OCI-LY1 (cell line): ENCODE data around the gene TLX3.

Experiments
- H2AFZ ChIP-seq: fragments of 200-600 bp; sonication (generic), shearing (Covaris generic); 2 replicates; pipeline ENCODE4 v1.6.0; 2014; ENCODE audit warnings: antibody characterized with exemption, mild to moderate bottlenecking, low read length
- H3F3A ChIP-seq: fragments of 200-600 bp; sonication (generic), shearing (Covaris generic); 2 replicates; pipeline ENCODE4 v1.6.0; 2014; ENCODE audit warnings: mild to moderate bottlenecking, antibody characterized with exemption, low read length, moderate library complexity; ENCODE audit not compliant: insufficient read depth
- H3K27ac ChIP-seq: fragments of 200-600 bp; sonication (generic); 2 replicates; pipeline ENCODE4 v1.5.1; 2014; ENCODE audit warnings: low read length, mixed run types, mild to moderate bottlenecking, low read depth; ENCODE audit not compliant: poor library complexity, severe bottlenecking
- H3K27me3 ChIP-seq: fragments of 200-600 bp; sonication (generic); 2 replicates; pipeline ENCODE4 v1.6.0; 2014; ENCODE audit warnings: antibody characterized with exemption, mild to moderate bottlenecking, low read length, moderate library complexity; ENCODE audit not compliant: insufficient read depth
- H3K36me3 ChIP-seq: fragments of 200-600 bp; sonication (generic); 2 replicates; pipeline ENCODE4 v1.6.1; 2014; ENCODE audit warnings: mild to moderate bottlenecking, antibody characterized with exemption, low read length, moderate library complexity, mixed read lengths; ENCODE audit not compliant: insufficient read depth
- H3K4me1 ChIP-seq: fragments of 200-600 bp; sonication (generic); 2 replicates; pipeline ENCODE4 v1.5.1; 2014; ENCODE audit warnings: mild to moderate bottlenecking, low read length, moderate library complexity; ENCODE audit not compliant: insufficient read depth, severe bottlenecking
- H3K4me2 ChIP-seq: fragments of 200-600 bp; sonication (generic), shearing (Covaris generic); 2 replicates; pipeline ENCODE4 v1.6.1; 2014; ENCODE audit warnings: low read length
- H3K4me3 ChIP-seq: fragments of 200-600 bp; sonication (generic); 2 replicates; pipeline ENCODE4 v1.5.1; 2014; ENCODE audit warnings: low read length, low read depth, mild to moderate bottlenecking, mixed read lengths; ENCODE audit not compliant: poor library complexity, severe bottlenecking
- H3K79me2 ChIP-seq: fragments of 200-600 bp; shearing (Covaris generic); 2 replicates; pipeline ENCODE4 v1.6.1; 2016; ENCODE audit warnings: mixed run types, low read length, mixed read lengths; ENCODE audit not compliant: insufficient read depth
- H3K9ac ChIP-seq: fragments of 200-600 bp; sonication (generic), shearing (Covaris generic); 2 replicates; pipeline ENCODE4 v1.6.1; 2014; ENCODE audit warnings: mild to moderate bottlenecking, low read length, mixed read lengths
- H3K9me2 ChIP-seq: fragments of 200-600 bp; sonication (generic), shearing (Covaris generic); 2 replicates; pipeline ENCODE4 v1.6.1; 2014; ENCODE audit warnings: low read depth, mild to moderate bottlenecking, low read length, mixed read lengths
- H3K9me3 ChIP-seq: fragments of 200-600 bp; shearing (Covaris generic); 2 replicates; pipeline ENCODE4 v1.6.1; 2014; ENCODE audit warnings: low read length, mixed read lengths
- H4K20me1 ChIP-seq: fragments of 200-600 bp; sonication (generic), shearing (Covaris generic); 2 replicates; pipeline ENCODE4 v1.6.0; 2016; ENCODE audit warnings: mild to moderate bottlenecking, low read length; ENCODE audit not compliant: insufficient read depth
- EZH2 ChIP-seq: fragments of 200-600 bp; sonication (generic), shearing (Covaris generic); IDR thresholded peaks from 2 replicates; pipeline ENCODE4 v1.8.0; 2017; ENCODE audit warnings: borderline replicate concordance, mixed run types, mild to moderate bottlenecking, antibody characterized with exemption, low read length, moderate library complexity, mixed read lengths
- TF ChIP-seq, protein P1 (sequence below): fragments of 200-600 bp; sonication (generic), shearing (Covaris generic); IDR thresholded peaks from 2 replicates; pipeline ENCODE4 v1.5.1; 2017; ENCODE audit warnings: mild to moderate bottlenecking, antibody characterized with exemption, low read length, moderate library complexity, mixed read lengths

TLX3 gene

DNA sequence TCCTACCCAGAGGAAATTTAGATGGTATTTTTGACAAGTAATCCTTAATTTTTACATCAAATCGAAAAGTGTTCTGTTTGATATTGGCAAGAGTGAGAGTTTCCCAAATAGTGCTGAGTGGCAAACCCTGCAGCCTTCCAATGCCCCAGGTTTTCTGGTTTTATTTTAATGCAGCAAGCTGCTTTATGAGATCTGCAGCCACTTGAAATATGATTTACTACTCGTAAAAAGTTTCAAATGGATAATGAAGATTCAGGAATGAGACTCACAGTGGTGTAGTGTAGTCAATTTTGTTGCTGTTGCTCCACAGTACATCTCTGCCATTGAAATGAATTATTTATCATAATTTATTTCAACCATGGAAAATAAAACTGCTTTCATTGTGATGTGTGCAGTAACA lies 23.6 kb upstream of the TLX3 start:
- Histone ChIP-seq H3K9me2 (no peaks in the 10 kb centered on the region), H3K4me2 (no peak overlapping the region), H3K4me1 (no peaks in the 10 kb centered on the region), H3K9ac (no peak overlapping the region), H3F3A (no peaks in the 10 kb centered on the region), H3K36me3 (no peaks in the 10 kb centered on the region), H2AFZ (no peak overlapping the region), H3K9me3 (no peaks in the 10 kb centered on the region), H3K27ac (no peak overlapping the region), H4K20me1 (no peaks in the 10 kb centered on the region), H3K27me3 (0 out of 2 replicates have a peak, but pooled peaks cover 3% of the 10 kb centered on the region), H3K79me2 (no peaks in the 10 kb centered on the region), H3K4me3 (no peak overlapping the region)
- TF ChIP-seq, protein P1, sequence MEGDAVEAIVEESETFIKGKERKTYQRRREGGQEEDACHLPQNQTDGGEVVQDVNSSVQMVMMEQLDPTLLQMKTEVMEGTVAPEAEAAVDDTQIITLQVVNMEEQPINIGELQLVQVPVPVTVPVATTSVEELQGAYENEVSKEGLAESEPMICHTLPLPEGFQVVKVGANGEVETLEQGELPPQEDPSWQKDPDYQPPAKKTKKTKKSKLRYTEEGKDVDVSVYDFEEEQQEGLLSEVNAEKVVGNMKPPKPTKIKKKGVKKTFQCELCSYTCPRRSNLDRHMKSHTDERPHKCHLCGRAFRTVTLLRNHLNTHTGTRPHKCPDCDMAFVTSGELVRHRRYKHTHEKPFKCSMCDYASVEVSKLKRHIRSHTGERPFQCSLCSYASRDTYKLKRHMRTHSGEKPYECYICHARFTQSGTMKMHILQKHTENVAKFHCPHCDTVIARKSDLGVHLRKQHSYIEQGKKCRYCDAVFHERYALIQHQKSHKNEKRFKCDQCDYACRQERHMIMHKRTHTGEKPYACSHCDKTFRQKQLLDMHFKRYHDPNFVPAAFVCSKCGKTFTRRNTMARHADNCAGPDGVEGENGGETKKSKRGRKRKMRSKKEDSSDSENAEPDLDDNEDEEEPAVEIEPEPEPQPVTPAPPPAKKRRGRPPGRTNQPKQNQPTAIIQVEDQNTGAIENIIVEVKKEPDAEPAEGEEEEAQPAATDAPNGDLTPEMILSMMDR, result no peak
- no peak for TF ChIP-seq EZH2

DNA sequence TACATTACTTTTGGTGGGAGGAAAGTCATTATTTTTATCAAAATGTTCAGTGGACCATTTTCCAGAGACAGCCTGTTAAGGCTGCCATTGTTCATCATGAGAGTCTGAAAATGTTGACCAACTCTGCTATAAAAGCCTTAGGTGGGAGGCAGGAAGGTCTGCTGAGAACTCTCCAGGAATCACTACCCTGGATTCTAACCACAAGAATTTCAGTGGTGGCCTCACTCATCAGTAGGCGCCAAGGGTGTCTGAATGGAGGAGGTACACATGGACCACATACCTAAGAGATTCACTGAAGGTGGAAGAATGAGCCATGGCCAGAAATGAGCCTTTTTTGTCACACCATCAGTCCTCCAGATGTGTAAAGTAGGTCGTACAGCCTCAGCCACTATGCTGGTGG lies 21.0 kb upstream of the TLX3 start:
- H3K36me3 ChIP-seq, result no peaks in the 10 kb centered on the region
- H3K4me2 ChIP-seq, result no peak overlapping the region
- H3K4me3 ChIP-seq, result no peak overlapping the region
- H3K27me3 ChIP-seq, result 0 out of 2 replicates have a peak, but pooled peaks cover 3% of the 10 kb centered on the region
- H3K9me2 ChIP-seq, result no peaks in the 10 kb centered on the region
- H3K27ac ChIP-seq, result no peak overlapping the region
- no peaks in the 10 kb centered on the region for H3K4me1 ChIP-seq
- no peak overlapping the region for H3K9ac ChIP-seq
- no peaks in the 10 kb centered on the region for H3F3A ChIP-seq
- H4K20me1 ChIP-seq, result no peaks in the 10 kb centered on the region
- no peaks in the 10 kb centered on the region for H3K79me2 ChIP-seq
- TF ChIP-seq, protein P1, result no peak
- no peak for TF ChIP-seq EZH2
- H2AFZ ChIP-seq, result no peak overlapping the region
- no peaks in the 10 kb centered on the region for H3K9me3 ChIP-seq

DNA sequence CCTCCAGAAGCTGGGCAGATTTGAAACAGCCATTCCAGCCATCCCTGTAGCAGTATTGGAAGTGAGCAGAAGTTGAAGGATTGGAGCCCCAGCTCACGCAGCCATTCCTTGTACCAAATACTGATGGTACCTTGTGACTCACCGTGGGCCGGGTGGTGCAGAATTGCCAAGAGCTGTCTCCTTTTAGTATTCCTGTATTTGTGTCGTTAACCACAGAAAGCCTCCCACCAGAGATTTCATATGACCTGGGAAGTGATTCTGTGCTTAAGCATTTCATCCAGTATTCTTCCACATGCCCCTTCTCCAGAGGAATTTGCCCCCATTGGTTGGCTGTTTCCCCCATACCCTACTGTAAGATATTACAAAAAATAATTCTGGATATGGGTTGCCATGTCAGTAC lies 17.7 kb upstream of the TLX3 start:
- Histone ChIP-seq H3K4me2 (no peak overlapping the region), H3K9me2 (no peaks in the 10 kb centered on the region), H3K27ac (no peak overlapping the region), H4K20me1 (no peaks in the 10 kb centered on the region), H3K27me3 (0 out of 2 replicates have a peak, but pooled peaks cover 6% of the 10 kb centered on the region), H3K36me3 (no peaks in the 10 kb centered on the region), H3F3A (no peaks in the 10 kb centered on the region), H3K9me3 (no peaks in the 10 kb centered on the region), H3K4me1 (no peaks in the 10 kb centered on the region), H3K9ac (no peak overlapping the region), H3K4me3 (no peak overlapping the region), H2AFZ (no peak overlapping the region), H3K79me2 (no peaks in the 10 kb centered on the region)
- TF ChIP-seq, protein P1, result no peak
- TF ChIP-seq EZH2, result no peak
